HG03521 (cell line): ENCODE data around the gene ZNF329.
"Not testable (repeated sequence)": the region's sequence is repeated elsewhere in the genome, so short reads cannot be mapped to it uniquely, and the experiment has no call there.

ENCODE experiments used
- ATAC-seq: cut with Tn5 transposase; IDR thresholded peaks from one replicate; pipeline ENCODE4 v1.9.1; 2021; ENCODE audit warnings: mild to moderate bottlenecking, moderate library complexity; ENCODE audit not compliant: unreplicated experiment

Gene ZNF329

DNA sequence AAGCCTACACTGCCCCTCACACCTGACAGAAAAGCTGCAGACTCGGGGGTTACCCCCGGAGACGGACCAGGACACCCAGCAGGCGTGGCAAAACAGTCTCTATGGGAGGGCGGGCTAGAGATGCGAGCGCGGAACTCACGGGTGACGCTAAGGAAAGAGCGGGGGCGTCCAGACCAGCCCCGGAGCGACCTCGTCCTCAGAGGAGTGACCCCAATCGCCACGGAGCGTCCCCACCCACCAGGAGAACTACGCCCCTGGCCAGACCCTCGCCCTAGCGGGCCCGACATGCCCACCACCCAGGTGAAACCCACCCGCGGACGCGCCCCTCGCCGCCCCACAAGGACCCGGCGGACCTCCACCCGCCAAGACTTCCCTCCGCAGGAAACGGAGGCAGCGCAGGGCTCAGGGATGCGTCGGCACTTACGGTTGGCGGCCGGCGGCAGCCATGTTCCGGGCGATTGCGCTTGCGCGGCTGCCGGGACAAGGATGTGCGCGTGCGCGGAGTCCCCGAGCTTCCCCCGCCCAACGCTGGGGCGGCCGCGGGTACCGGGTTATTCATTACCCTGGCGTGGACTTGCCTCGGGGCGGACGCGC lies at the start of gene ZNF329:
Gene ZNF329 (minus strand): TSS at position 462 of the 594 bp plus-strand sequence. CDS start 21,286 bp downstream, outside the sequence.
- peak; percentile 55 for ATAC-seq

DNA sequence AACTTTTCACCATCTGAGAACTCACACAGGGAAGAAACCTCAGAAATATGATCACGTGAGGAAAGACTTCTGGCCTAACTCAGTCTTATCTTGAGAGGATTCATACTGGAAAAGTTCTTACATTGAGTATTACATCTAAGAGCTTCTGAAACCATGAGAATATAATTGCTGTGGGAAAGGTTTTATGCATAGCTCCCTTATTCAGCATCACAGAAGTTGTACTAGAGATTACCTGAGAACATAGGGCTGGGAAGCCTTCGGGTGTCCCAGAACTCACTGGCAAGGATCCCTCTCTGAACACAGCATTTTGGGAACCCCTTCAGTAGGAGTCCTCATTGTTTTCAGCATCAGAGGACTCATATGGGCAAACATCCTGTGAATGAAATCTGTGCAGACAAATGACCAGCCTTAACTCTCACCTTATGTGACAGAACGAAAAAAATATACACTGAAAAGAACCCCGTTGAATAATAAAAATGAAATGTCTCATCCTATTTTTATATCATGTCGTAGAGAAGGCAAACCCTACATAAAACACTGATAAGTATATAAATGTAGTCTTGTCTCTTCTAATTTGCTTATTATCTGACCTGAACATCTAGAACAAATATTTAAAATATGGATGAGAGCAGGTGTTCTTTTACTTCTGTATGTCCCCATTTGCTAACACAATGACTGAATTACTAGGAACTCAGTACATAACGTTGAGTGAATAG lies 46.5 kb upstream of the ZNF329 start:
- ATAC-seq, result no peak

DNA sequence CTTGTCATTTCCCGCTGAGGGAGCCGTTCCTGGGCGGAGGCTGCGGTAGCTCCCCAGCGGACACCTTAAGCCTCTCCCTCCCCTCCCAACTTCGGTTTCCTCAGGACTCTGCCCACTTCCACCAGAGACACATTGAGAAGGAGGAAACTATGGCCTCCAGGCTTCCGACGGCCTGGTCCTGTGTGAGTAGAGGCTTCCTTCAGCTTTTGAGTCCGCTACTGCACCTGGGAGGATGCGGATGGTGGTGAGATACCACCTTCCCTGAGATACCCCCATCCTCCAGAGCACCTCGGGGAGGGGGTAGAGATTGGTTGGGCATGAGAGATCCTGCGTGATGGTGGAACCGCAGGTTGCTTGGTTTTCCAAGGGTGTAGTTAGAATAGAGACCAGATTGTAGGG lies 33.2 kb upstream of the ZNF329 start:
- ATAC-seq, result no peak

DNA sequence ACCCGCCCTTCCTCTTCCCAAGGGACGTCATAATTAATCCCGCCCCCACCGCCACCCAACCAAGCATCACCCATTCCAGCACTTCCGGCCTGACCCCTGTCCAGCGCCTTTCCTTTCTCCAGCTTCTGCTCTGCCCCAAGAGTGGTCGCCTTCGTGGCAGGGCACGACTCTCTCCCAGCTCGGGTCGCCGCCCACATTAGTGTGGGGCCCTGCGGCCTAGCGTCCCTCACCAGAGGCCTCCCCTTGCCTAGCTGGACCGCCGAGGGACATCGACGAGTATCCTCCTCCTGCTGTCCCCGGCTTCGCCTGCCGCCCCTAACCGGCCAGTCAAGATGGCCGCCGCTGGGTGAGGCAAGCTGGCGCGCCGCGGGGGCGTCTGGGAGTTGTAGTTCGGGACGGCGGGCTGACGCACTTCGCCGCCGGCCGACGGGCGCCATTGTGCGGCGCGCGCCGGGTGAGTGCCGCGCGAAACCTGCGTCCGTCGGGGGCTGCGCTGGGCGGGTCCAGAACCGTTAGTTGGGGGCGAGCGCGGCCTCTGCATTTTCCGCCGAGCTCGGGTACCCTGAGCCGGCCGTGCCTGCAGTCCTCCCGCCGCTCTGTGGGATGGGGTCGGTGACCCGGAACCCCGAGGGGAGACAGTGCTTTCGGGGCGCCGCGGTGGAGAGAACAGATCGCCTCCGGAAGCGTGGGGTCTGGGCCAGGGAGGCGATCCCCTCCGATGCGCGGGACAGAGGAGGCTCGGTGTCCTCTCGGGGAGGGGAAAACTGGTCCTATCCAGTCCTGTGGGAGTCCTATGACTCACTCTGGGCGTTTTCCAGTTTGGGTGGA lies 32.6 kb upstream of the ZNF329 start, which contains the start of gene ZNF274:
Gene ZNF274 (plus strand): TSS at position 73 of the 828 bp plus-strand sequence. CDS start 905 bp downstream, outside the sequence.
- ATAC-seq, result peak; percentile 82

DNA sequence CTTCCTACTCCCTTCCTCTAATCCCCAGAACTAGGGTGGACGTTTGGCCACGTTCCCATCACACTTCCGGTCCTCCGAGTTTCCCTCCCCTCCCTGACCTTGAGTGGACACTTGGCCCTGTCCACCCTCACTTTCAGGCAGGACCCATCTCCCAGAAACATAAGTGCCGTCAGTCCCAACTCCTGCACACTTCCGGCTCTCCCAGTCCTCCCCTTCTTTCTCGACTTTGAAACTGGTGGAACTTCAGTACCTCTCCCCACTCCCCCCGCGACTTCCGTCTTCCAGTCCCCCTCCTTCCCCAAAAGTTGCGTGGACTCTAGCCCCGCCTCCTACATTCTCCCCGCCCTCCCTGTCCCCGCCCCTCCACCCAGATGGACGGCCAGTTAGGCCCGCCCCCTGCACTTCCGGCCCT lies 32.0 kb upstream of the ZNF329 start:
- no peak for ATAC-seq

DNA sequence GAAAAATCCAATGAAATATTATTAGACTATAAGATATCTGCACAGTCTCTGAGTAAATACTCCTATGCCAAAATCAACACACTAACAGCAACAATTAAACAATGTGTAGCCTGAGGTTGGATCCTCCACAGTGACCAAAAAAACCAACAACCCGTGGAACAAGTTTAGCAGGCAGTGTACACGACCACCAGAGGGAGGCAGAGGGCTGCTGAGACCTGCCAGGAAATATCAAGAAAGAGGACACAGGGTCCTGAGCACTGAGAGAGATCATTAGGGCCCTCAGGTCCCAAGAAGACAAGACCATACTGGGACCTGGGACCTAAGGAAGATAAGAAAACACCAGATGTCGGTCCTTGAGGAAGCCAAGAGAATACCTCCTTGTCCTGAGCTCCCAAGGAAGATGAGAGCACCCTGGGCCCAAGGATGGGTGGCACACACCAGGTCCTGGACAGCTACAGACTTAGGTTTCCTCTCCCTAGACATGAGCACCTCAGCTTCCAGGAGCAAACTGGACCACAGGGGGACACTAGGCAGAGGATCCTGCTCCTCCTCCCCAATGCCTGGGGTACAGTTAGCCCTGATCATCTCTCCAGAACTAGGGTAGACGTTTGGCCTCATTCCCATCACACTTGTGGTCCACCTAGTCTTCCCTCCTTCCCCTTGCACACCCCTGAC lies 31.4 kb upstream of the ZNF329 start:
- ATAC-seq, result no peak

DNA sequence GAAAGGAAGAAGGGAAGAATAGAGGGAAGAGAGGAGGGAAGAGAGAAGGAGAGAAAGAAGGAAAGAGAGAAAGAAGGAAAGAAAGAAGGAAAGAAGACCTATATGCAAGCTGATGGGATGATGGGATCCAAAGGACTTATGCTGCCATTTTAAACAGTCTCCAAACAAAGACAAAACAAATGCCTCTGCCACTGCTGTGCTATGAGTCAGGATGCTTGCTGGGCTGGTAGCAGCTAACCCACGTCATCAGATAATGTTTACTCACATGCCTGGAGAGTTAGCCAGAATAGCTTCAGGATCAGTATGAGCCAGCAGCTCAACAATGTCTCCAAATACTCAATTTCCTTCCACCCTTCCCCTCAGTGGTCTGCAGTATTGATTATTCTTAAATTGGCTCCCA lies 20.3 kb upstream of the ZNF329 start:
- ATAC-seq, result no peak

DNA sequence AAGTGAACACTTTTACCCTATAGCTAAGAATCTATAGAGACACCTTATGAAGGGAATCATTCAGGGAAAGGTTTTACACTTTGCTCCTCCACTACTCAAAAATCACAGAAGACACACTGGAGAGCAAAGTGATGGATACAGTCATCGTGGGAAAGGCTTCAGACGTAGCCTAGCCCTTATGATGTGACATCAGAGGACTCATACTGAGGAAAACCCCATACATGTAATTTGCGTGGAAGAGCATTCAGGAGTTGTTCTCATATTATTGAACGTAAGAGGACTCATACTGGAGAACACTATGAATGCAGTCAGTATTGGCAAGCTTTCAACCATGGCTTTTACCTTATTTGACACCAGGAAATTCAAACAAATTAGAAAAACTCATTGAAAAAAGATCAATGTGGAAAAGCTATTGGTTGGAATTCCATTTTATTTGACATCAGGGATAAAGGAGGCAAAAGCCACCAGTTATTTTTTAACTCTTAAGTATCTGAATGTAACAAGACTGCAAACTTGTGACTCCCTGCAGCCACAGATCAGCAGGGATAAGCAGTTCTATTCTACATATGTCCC lies 16.2 kb upstream of the ZNF329 start:
- ATAC-seq, result no peak

DNA sequence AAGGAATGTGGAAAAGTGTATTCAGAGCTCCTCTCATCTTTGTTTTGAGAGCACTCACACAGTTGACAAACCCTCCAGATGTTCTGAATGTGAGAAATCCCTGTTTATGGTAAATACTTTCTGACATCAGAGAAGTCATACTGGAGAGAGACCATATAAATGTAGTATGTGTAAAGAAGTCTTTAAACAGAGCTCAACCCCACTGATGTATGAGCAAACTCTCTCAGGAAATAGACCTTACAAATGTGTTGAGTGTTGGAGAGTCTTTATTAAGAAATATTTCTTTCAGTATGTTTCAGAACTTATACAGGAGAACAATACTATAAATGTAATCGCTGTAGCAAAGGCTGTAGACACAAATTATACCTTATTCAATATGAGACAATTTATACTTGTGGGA lies 15.7 kb upstream of the ZNF329 start:
- ATAC-seq, result no peak

DNA sequence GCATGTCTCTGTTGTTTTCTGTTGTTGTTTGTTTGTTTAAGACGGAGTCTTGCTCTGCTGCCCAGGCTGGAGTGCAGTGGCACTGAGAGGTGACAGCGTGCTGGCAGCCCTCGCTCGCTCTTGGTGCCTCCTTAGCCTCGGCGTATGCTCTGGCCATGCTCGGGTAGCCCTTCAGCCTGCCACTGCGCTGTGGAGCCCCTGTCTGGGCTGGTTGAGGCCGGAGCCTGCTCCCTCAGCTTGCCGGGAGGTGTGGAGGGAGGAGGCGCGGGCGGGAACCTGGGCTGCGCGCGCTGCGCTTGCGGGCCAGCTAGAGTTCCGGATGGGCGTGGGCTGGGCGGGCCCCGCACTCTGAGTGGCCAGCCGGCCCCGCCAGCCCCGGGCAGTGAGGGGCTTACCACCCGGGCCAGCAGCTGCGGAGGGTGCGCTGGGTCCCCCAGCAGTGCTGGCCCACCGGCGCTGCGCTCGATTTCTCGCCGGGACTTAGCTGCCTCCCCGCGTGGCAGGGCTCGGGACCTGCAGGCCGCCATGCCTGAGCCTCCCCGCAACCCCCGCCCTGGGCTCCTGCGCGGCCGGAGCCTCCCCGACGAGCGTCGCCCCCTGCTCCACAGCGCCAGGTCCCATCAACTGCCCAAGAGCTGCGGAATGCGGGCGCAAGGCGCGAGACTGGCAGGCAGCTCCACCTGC lies 6.6 kb upstream of the ZNF329 start:
- ATAC-seq, result no peak

DNA sequence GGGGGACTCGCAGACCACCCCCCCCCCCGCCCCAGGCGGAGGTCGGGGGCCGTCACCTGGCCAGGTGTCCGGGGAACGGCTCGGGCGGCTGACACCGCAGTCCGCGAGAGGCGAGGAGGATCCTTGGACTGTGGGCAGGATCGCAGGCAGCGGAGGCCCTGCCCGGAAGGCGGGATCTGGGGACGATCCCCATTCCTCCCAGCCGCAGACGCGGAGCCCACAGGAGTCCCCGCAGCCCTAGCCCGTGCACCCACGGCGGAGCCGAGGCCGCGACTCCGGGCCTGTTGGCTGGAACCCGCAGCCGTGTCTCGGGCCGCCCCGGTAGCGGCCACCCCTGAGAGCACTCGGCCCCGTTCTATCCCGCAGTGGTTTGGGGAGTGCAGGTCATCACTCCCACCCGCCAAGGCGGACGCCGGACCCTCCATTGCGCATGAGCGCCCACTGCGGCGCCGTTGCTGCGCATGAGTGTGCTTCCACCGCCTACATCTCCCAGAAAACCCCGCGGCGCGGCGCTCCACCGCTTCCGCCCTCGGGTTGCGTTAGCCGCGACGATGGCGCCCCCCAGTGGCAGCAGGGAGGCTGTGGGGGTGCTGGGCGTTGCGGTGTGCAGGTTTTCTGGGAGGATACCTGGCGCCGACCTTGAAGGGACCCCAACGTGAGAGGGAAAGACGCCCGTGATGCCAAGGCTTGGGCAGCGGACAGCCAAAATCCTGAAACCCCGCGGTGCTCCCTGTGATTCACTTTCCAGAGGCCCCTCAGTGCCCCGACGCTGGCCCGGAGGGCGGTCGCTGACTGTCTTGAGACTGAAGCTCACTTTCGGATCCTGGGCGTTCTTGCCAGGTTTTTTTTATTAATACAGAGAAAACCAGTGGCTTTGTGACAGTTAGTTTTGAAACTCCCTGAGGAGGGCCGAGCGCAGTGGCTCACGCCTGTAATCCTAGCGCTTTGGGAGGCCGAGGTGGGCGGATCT lies 4.4 kb upstream of the ZNF329 start:
- ATAC-seq, result peak; percentile 62

DNA sequence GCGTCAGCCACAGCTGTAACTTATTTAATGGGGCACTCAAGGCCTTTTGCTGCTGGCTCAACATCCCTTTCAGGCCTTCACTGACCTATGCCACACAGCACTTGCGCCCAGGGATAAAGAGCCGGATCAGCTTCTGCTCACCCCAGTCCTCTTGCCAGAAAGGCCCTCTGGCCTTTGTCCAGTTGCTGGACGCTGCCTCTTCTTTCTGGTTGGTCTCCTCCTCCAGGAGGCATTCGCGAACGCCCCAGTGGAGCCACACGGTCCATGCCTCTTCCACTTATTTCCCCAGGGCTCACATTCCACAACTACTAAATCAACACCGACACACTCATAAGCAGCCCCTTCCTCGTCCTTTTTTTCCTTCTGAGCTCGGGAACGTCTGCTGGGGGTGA lies 3.7 kb upstream of the ZNF329 start:
- ATAC-seq, result no peak

DNA sequence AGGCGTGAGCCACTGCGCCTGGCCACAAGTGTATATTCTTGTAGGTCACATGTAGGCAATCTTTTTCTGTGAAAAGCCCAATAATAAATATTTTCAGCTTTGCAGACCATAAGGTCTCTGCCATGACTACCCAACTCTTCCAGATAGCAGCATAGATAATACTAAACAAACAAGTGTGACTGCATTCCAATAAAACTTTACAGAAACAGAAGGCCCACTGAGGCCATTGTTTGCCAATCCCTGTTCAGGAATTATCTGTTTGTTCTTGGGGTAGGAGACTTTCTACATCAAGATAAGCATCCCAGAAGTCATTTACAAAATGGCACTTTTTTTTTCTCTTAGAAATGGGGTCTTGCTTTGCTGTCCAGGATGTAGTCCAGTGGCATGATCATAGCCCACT lies 2.8 kb upstream of the ZNF329 start:
- ATAC-seq, result no peak

DNA sequence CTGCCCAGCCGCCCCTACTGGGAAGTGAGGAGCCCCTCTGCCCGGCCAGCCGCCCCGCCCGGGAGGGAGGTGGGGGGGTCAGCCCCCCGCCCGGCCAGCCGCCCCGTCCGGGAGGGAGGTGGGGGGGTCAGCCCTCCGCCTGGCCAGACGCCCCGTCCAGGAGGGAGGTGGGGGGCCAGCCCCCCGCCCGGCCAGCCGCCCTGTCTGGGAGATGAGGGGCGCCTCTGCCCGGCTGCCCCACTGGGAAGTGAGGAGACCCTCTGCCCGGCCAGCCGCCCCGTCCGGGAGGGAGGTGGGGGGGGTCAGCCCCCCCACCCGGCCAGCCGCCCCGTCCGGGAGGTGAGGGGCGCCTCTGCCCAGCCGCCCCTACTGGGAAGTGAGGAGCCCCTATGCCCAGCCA lies 3.1 kb downstream of the ZNF329 start:
- not testable (repeated sequence) for ATAC-seq

DNA sequence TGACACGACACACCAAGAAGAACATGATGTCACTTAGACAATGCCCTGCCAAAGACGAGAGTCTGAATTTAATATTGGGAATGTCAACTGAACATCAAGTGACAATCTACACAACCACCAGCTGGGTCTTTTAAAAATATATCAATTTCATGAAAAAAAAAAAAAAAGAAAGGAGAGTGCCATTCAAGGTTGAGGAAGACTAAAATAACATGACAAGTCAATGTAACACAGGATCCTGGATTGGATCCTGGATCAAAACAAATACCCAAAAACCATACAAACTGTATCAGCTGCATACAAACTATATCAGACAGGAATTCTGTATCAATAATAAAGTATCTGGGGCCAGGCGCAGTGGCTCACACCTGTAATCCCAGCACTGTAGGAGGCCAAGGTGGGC lies 4.7 kb downstream of the ZNF329 start:
- no peak for ATAC-seq

DNA sequence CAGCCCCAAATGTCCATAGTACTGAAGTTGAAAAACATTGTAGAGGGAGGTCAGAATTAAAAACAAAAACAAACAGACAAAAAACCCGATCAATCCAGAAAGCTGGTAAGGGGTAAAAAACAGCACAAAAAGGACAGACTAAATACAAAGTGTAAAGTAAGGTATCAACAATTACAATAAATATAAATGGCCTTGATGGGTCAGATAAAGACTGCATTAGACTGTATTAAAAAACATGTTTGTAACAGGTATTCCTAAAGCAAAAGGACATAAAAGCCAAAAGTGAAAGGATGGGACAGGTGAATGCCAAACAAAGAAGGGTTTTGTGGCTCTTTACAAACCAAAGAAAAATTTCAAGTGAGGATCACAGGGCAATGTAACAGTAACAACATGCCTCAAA lies 16.3 kb downstream of the ZNF329 start:
- no peak for ATAC-seq

DNA sequence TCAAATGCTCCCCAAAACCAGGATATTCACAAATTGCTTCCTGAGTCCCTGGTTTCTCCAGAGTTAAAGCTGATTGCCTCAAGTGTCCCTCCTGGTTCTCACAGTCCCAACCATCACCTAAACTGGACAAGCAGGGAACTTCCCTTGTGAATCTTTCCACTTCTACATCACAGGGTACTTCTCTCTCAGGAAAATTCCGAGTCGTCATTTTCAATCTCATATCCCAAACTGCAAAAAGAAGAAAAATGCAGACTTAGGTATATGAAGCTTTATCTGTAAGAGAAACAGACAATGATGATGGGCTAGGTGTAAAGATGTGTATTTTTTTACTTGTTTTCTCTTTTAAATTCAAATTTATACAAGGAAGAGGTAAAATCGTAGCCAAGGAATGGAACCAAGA lies 21.3 kb downstream of the ZNF329 start:
- no peak for ATAC-seq

DNA sequence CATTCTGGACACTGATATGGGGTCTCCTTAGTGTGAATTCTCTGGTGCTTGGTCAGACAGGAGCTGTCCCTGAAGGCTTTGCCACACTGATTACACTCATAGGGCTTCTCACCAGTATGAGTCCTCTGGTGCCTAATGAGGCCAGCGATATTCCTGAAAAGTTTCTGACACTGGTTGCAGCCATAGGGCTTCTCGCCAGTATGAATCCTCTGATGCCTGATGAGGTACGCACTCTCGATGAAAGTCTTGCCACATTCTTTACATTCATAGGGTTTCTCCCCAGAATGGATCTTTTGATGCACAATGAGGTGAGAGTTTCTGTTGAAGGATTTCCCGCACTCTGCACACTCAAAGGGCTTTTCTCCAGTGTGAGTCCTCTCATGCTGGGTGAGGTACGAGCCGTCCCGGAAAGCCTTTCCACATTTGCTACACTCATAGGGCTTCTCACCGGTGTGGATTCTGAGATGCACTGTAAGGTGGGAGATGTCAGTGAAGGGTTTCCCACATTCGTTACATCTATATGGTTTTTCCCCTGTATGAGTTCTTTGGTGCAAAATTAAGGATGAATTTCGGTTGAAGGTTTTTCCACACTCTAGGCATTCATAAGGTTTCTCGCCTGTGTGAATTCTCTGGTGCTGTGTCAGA lies 22.4 kb downstream of the ZNF329 start:
- no peak for ATAC-seq

DNA sequence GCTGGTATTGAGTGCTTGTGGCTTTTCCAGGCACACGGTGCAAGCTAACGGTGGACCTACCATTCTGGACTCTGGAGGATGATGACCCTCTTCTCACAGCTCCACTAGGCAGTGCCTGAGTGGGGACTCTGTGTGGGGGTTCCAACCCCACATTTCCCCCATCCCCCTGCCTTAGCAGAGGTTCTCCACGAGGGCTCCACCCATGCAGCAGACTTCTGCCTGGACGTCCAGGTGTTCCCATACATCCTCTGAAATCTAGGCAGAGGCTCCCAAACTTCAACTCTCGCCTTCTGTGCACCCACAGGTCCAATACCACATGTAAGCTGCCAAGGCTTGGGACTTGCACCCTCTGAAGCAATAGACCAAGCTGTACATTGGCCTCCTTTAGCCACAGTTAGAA lies 27.2 kb downstream of the ZNF329 start:
- no peak for ATAC-seq
